T47D (cell line): ENCODE data around the gene GID8.
"Not testable (repeated sequence)": the region's sequence is repeated elsewhere in the genome, so short reads cannot be mapped to it uniquely, and the experiment has no call there.

ENCODE experiments used
- DNase-seq, 2 experiments: peaks; one replicate each; pipeline versions ENCODE4 v3.0.0 to v3.0.0-alpha.2; 2011 to 2012; ENCODE audit warnings: low read depth in 1 of 2, low spot score in 1 of 2
- JUND ChIP-seq: IDR thresholded peaks from 2 replicates; pipeline ENCODE4 v1.6.1; 2012; ENCODE audit warnings: low read depth
- in situ Hi-C: cut with HindIII; loops from 2 replicates; pipeline ENCODE4 v1.10.0; 2016; ENCODE audit warnings: low sequenced_read_pairs, low pct_unique_long_range_greater_than_20kb

The GID8 gene

GRCh38 chr20:62918831-62919230, 19.1 kb upstream of the GID8 start:
- DNase-seq = no peak
- TF ChIP-seq JUND = no peak
- in situ Hi-C loops = no loop called here

DNA sequence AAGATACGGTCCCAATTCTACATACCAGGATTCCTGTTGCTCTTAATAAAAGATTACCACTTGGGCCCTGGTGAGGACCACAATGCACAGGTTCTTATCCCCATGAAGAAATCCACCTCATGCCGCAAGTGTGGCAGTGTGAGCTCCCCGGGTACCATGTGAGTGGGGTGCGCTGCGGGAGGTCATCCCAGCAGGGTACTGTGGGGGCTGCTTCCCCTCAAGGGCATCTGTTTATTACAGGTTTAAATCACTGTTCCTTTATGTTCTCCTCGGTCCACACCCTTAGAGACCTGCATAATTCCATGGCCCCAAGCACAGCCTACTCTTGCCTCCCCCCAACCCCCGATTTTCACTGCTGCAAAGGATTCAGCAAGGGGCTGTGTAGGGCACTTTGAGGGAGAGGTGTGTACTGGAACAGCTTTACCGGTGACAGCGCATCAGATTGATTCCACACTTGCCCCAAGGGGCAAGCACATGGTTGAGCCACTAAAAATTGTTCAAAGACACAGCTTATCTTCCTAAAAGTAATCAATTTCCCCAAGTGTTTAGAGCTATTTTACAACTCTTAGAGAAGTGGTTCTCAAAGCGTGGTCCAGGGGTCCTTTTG, 17.8 kb upstream of the GID8 start:
- no peak for DNase-seq
- no peak for TF ChIP-seq JUND
- in situ Hi-C loops = no loop called here

- DNase-seq = peak; percentile 81 to 91
- no peak for TF ChIP-seq JUND
- in situ Hi-C loops = no loop called here
Observed at GRCh38 chr20:62921119-62921687, 16.7 kb upstream of the GID8 start.

DNA sequence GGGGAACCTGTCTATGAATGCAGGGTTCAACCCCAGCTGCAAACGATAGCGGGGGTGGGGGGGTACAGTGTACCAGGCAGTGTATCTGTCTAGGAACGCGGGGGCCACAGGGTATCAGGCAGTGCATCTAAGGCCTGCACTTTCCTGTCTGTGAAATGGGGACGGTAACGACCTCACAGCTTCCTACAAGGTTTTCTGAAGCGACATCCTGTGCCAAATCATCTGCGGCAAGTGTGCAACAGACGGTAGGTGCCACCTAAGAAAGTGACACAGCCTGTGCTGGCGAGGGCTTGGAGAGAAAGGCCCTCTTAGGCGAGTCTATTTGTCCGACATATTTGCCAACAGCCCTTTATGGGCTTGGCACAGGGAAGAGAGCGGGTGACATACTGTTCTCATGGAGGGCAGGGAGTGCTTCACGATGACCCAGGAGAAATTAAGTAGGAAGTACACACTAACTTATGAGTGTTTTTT, 15.5 kb upstream of the GID8 start:
- in situ Hi-C loops = no loop called here
- peak in 1 of 2 experiments; percentile 55 for DNase-seq
- TF ChIP-seq JUND = no peak

DNA sequence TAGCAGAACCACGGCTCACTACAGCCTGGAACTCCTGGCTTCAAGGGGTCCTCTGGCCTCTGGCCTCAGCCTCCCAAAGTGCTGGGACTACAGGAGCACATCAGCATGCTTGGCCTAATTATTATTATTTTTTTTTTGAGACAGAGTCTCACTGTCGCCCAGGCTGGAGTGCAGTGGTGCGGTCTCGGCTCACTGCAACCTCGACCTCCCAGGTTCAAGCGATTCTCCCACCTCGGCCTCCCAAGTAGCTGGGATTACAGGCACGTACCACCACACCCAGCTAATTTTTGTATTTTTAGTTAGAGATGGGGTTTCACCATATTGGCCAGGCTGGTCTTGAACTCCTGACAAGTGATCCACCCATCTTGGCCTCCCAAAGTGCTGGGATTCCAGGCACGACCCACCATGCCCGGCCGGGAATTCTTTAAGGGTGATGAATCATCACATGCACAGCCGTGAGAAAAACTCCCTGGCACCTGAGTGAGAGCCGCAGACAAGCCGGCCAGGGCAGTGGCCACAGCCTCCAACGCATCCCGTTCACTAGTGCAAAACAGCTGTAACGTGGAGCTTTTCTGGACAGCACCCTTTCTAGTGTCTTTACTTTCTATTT, 14.8 kb upstream of the GID8 start:
- DNase-seq = peak in 1 of 2 experiments; percentile 88
- in situ Hi-C loops = not testable (repeated sequence)

- in situ Hi-C loops = no loop called here
- no peak for DNase-seq
- TF ChIP-seq JUND = no peak
Observed at GRCh38 chr20:62923669-62924441, 14.1 kb upstream of the GID8 start.

DNA sequence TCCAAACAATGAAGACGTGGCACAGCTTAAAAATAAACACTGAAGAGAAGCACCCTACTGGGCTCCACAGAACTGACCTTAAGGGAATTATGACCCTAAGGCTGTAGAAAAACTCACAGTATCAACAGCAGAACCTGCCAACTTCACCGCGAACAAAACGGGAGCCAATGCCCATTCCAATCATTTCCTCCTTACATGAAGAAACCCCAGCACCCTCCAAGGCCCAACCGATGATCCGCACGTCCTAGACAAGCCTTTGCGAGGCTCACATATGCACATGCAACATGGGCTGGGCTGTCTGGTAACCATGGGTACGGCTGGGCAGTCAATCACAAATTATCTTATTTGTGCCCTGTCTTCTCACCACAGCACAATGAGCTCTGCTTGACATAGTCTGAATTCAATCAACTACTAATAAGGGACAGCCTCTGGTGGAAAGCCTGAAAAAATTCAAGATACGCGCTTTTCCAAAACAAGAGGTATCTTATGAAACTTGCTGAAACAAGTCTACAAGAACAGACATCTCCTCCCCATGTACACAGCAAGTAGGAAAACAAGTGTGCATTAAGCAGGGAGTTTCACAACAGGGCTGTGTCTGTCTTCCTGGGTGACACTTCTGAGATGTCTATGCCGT, 13.4 kb upstream of the GID8 start:
- in situ Hi-C loops = no loop called here
- no peak for TF ChIP-seq JUND
- peak in 1 of 2 experiments; percentile 61 for DNase-seq

- no peak for DNase-seq
- in situ Hi-C loops = no loop called here
- no peak for TF ChIP-seq JUND
Observed at GRCh38 chr20:62925076-62925419, 12.9 kb upstream of the GID8 start.

DNA sequence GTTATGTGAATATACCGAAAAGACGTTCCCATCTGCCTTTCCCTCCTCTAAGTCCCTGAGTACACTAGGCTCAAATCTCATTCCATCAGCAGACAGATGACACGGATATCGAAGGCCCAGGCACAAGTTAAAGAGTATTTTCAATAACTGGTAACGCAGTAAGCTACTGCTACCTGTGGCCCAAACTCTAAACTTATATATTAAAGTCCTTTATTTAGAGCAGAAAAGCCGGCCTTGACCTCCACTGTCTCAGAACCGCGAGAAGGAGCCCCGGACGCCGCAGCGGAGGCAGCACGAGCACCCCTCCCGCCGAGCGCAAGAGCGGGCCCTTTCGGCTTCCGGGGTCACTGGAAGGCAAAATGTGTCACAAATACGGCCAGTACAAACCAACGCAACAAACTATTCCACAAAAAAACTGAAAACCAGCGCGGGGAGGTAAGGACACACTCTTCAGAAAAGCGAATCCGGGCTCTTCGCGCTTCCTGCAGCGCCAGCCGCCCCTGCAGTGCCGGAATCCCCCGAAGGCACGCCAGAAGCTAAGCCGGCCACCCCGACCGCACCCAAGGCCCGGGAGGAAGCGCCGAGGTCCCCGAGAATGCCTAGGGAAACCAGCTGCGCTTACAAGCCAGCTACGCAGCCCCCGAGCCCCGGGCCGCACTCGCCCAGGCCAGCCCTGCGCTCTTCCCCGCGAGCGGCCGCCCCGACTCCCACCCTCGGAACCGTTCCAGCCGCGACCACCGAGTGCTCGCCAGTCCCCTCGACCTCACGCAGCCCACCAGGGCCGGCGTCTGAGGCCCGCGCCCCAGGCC, 12.3 kb upstream of the GID8 start:
- no peak for TF ChIP-seq JUND
- DNase-seq = peak in 1 of 2 experiments; percentile 39
- in situ Hi-C loops = no loop called here

- in situ Hi-C loops = no loop called here
- peak; percentile 92 to 99 for DNase-seq
- TF ChIP-seq JUND = no peak
Observed at GRCh38 chr20:62926229-62927127, 11.5 kb upstream of the GID8 start, which contains the start of gene DIDO1. Gene DIDO1 (minus strand): TSS chr20:62926505.

- in situ Hi-C loops = no loop called here
- DNase-seq = no peak
- TF ChIP-seq JUND = no peak
Observed at GRCh38 chr20:62927128-62927705, 10.7 kb upstream of the GID8 start.
